Stimulated activated CD4-positive, alpha-beta T cell treated with anti-CD3 and anti-CD28 coated beads, Interleukin-15, amount 100 ng/mL, for 24 hours (primary cell): ENCODE results near the gene TEKT4.
"Not testable (repeated sequence)": the region's sequence is repeated elsewhere in the genome, so short reads cannot be mapped to it uniquely, and the experiment has no call there.

Experiments
- DNase-seq: peaks from one replicate; pipeline ENCODE4 v3.0.0-alpha.2; 2020

TEKT4 gene, protein sequence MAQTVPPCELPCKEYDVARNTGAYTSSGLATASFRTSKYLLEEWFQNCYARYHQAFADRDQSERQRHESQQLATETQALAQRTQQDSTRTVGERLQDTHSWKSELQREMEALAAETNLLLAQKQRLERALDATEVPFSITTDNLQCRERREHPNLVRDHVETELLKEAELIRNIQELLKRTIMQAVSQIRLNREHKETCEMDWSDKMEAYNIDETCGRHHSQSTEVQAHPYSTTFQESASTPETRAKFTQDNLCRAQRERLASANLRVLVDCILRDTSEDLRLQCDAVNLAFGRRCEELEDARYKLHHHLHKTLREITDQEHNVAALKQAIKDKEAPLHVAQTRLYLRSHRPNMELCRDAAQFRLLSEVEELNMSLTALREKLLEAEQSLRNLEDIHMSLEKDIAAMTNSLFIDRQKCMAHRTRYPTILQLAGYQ

DNA sequence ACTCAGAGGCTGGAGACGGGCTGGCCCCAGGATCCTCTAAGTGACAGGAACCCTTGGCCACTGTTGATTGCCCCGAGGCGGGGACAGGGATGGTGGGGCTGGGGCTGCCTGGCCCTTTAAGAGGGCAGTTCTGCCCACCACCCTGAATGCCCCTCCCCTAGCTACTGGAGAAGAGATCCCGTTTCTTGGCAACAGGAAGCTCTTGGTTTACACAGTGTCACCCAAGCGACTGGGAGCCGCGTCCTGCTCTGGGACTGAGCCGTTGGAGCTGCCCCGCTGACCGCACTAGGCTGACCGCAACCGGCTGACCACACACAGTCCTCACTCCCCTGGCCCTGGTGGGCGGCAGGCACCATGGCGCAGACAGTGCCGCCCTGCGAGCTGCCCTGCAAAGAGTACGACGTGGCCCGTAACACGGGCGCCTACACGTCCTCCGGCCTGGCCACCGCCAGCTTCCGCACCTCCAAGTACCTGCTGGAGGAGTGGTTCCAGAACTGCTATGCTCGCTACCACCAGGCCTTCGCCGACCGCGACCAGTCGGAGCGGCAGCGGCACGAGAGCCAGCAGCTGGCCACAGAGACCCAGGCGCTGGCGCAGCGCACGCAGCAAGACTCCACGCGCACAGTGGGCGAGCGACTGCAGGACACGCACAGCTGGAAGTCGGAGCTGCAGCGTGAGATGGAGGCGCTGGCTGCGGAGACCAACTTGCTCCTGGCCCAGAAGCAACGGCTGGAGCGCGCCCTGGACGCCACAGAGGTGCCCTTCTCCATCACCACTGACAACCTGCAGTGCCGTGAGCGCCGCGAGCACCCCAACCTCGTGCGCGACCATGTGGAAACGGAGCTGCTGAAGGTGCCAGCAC, at the start of gene TEKT4:
Gene TEKT4, plus strand, starts transcription at position 205 of the 862 bp plus-strand sequence. Its CDS starts 150 bp downstream, at position 355.
- DNase-seq = no peak

DNA sequence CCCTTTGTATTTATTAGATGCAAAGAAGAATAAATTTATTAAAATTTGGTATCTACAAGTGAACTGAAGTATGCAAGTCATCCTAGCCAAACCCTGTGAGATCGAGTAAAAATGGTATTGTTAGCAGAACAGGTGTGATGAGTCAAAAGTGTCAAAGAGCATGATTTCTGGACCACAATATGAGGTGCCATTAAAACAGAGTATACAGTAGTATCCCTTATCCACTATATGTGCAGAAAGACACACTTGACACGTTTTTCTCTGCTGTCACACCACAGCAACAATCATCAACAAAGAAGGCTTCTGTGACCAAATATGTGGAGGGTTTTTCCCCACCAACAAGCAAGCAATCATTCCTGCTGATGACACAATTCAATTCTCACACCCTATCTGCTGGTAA, 32.0 kb upstream of the TEKT4 start:
- DNase-seq = not testable (repeated sequence)

DNA sequence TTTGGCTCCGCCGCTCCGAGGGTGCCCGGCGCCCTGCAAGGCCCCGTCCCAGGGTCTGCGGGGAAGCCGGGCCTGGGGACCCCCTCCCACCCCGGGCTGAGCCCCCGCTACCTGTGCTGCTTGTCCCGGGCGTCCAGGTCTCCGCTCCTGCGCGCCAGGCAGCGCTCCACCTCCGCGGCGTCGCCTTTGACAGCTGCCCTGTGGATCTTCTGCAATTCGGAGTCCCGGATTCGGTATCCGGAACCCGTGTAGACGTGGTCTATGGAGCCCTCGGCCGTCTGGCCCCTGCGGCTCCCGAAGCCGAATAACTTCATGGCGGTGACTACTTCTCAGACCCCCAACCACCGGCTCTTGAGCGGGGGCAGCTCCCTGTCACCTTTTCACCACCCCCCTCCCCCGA, 14.4 kb upstream of the TEKT4 start:
- not testable (repeated sequence) for DNase-seq

DNA sequence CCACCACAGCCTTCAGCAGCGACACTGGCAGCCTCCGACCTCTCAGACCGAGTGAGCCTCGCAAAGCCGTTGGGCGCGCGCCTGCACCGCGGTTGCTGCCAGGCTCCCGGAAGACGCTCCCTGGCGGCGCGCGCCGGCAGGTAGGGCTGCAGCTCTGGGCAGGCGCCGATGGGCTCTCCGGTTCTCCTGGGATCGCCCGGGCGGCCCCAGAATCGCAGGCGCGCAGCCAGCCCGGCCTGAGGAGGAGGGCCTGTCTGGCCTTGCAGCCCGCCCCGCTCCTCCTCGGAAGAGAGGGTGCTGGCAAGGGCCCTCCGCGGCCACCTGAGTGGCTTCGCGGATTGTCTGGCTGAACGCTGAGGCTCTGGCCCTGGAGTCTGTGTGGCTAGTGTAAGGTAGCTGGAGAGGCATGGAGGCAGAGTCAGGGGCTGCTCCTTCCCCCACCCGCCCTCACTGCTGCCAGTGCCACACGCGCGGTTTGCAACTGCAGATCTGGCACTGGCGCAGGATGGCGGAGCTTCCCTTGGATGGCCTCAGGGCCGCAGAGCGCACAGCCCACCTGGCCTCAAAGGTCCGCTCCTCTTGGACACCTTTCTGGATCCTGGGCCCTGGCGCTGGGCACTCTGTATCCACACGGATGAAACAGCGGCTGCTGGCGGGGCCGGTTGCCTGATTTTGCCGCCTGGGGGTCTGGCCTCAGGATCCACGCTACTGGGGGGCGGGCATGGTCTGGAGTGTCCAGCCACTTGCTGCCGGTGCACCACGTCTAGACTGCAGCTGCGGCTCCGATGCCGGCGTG, 13.7 kb upstream of the TEKT4 start:
- peak; percentile 46 for DNase-seq

DNA sequence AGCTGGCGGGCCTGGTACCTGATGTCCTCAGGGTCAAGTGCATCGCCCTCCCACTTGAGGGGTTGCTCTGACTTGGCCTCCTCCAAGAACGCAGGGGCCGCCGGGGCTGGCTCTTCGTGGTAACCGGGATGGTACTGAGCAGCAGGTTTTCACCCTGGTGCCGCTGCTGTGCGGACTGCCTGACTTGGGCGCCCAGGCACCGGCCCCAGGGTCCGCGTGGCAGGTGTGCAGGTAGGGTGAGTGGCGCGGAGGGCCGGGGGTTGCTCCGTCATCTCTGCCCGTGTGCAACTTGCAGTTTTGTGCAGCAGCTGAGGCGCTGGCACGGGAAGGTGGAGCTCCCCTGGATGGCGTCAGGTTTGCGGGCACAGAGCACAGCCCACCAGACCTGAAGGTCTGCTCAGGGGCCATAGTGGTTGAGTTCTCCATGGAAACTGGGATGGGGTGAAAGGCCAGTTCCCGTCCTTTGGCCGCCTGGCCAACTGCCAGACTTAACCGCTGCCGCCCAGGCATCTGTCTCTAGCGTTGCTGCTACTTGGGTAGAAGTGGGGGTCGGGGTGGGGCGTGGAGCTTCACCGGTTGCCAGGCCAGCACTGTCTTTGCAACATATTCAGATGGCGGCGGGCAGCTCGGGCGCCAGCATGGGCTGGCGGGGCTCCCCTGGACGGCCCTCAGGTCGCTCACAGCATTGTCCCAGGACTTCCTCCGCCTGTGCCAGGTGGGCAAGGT, 12.9 kb upstream of the TEKT4 start:
- DNase-seq = not testable (repeated sequence)

DNA sequence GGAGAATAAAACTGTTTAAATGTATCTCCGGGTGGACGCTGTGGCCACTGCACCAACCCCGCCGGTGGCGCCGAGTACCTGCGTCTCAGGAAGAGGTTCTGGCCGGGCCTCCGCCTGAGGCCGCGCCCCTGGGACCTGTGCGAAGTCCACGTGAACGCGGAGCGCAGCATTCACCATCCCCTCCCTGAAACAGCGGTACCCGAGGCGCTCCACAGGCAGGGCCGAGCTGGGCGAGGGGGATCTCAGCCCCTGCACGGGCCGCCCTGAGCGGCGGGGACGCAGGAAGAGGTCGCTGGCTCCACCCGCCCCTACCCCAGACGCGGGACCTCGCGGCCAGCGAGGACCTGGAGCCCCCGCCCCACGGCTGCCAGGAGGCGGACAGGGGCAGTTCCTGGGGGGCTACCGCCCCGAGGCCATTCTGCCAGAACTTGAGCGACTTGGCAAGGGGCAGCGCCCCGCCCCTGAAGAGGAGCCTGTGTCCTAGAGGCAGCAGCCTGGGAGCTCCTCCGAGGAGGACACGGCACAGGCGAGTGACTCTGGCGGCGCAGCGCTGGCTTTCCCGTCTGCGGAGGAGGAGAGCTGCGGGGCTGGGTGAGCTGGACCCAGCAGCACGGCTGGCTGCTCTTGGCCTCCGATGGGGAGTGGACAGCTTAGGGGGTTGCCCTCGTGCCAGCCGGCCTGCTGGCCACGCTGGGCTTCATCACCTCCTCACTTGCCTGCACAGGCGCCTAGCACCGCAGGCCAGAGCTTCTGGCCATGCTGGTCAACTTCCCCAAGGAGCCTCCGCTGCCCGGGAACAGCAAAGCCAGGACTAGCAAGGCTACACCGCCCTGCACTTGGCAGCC, 9.7 kb upstream of the TEKT4 start:
- no peak for DNase-seq

DNA sequence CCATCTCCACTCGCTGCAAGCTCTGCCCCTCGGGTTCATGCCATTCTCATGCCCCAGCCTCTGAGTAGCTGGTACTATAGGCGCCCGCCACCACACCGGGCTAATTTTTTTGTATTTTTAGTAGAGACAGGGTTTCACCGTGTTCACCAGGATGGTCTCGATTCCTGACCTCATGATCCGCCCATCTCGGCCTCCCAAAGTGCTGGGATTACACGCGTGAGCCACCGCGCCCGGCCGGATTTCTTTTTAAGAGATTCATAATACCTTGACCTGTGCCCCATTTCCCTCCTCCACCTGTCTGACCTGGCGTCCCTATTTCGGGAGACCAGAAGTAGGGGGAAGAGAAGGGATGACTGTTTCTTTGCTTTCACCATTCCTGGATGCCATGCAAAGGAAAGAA, 8.3 kb upstream of the TEKT4 start:
- DNase-seq = not testable (repeated sequence)

DNA sequence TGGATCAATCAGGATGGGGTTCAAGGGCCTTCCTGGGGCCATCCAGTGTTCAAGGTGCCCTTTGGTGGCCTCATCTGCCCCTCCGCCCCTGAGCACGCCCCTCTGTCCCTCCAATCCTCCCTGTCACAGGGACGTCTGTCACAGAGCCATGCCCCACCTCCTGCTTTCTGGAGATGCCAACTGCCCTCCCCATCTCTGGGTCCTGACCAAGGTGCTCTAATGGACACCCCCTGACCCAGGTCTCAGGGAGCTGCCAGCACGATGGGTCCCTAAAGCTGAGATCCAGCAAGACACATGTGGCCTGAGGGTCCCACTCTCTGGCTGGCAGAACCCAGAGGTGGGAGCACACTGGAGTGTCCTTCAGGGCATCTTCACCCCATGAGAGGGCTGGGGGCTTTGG, 2.1 kb upstream of the TEKT4 start:
- no peak for DNase-seq

DNA sequence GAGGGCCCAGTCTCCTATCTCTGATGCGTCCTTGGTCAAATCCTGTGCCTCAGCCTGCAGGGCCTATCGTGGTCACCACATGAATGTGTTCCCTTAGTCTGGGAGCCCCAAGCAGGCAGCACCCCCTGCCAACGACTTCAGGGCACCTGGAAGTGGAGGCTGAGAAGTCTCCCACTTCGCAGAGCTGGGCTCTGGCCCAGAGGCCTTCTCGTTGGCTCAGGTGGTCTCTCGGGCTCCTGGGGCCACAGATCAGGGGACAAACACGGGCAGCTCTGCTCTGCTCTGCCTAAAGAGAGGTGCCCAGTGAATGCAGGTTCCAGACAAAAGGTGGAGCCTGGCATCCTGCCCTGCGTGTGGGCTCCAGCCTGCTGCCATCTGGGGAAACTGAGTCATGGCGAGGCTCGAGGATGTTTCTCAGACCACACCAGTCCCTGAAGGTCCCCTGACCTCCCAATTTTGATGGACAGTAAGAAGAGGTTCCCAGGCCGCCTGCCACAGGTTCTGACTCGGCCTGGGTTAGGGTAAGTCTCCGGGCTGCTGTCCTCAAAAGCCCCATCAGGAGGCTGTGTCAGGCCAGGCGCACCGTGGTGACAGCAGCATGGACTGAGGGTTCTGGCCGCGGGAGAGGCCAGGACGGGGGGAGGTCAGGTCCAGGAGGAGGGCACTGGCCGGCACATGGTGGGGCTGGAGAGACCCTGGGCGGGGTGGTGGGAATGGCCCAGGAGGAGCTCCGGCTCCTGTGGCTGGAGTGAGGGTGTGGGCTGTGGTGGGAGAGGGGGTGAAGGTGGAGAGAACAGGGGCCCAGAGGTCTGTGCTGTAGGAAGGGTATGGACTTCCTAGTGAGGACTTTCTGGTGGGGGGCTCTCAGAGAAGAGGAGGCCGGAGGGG, 1.4 kb upstream of the TEKT4 start:
- no peak for DNase-seq

DNA sequence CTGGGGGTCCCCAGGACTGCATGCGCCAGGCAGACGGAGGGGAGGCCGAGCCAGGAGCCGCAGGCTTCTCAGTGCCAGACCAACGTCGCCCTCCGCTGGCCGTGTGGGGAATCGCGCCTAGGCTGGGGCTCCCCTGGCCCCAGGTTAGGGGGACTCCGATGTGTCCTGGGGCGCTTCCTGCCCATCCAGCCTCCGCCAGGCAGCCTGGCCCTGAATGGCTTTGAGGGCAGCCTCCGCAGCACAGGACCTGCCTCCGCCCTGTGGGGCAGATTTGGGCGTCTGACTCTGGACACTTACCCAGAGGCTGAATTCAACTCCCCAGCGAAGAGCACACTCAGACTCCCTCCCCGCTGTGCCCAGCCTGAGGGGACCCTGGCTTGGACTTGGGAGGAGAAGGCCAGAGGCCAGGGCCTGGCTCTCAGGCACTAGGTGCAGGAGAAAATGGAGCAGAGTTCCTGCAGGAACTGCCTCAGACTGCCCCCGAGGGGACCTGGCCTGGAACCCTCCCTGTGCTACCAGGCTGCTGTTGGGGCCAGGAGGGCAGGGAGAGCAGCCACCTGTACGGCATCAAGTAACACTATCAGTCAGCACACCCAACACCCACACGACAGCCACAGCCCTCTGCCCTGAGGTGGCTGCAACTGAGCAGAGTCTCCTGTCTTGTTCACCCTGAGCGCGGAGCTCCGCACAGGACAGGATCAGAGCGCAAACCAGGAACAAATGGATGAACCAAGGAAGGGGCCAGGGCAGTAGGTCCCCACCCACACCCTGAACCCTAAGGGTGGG, 597 bp upstream of the TEKT4 start:
- DNase-seq = peak; percentile 52

DNA sequence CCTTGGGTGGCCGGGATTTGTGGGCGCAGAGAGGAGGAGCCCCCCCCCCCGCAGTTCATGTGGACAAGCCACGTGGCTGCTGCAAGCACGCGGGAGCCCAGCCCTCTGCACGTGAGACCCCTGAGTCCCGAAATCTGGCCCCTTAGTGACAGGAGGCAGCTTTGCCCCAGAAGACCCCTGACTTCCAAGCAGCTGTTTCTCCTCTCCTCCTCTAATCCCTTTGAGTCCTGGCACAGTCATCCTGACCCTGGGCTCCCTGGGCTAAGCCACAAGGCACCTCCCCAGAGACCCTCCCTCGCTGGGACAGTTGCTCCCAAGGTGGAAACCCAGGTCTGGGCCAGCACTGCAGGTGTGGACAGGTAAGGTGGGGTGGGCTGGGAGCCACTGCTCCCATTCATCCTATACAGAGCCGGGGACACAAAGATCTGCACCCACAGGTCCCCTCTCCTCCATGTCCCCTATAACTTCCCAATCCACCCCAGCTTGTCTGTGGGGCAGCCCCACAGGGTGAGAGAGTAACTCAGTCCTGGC, 923 bp downstream of the TEKT4 start:
- no peak for DNase-seq

DNA sequence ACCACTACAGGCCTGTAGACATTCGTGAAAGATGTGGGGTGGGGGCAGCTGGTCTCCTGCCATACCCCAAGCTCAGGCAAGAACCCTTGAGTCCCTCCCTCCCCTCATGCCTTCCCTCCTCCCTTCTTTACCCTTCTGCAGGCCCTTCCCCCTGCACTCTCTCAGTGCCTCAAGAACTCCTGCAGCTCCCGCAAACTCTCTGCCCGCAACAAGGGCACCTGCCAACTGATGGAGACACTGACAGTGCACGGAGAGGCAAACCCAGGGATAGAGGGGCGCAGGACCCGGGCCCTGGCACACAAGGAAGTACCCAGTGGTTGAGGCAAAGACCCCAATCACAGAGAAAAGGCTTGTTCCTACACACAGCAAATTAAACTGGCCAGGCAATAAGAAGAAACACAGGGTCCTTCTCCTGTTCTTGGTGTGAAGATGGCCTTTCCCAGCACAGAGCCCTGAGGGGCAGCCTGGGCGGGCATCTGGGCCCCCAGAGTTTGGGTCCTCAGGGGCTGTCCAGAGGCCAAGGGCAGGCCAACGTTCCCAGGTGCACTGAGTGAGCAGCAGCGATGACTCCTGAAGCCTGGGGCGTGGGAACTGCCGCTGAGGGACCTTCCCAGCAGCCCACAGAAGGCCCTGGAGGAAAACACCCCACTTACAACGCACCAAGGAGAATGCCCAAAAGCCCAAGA, 1.6 kb downstream of the TEKT4 start:
- no peak for DNase-seq

DNA sequence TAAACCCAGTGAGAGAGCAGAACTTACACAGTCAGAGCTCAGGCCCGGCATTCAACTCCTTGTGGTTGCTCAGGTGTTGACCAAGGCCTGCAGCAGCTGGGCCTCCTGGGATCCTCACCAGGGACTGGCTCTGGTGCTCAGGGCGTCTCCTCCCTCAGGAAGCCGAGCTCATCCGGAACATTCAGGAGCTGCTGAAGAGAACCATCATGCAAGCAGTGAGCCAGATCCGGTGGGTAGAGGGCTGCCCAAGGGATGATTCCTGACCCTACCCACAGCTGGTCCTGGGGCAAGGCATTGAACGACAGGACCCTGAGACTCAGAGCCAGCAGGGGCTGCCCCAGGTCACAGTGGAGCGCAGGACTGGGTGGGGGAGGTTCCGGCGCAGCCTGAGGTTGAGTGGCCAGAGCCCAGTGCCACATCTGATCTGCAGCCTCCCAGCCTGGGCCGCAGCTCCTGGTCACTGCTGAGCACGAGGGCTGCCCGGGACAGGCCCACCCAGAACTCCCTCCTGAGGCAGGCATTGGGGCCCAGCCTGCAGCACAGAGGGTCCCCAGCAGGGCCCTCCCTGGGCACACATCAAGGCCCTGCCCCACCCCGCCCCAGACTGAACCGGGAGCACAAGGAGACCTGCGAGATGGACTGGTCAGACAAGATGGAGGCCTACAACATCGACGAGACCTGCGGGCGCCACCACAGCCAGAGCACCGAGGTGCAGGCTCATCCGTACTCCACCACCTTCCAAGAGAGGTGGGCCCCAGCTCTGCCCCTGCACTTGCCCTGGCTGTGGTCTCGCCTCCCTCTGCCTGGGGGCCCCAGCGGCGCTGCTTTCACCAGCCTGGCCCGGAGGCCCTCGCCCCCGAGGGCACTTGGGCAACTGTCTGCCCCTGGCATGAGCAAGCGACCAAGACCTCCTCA, 2.4 kb downstream of the TEKT4 start:
- DNase-seq = no peak

DNA sequence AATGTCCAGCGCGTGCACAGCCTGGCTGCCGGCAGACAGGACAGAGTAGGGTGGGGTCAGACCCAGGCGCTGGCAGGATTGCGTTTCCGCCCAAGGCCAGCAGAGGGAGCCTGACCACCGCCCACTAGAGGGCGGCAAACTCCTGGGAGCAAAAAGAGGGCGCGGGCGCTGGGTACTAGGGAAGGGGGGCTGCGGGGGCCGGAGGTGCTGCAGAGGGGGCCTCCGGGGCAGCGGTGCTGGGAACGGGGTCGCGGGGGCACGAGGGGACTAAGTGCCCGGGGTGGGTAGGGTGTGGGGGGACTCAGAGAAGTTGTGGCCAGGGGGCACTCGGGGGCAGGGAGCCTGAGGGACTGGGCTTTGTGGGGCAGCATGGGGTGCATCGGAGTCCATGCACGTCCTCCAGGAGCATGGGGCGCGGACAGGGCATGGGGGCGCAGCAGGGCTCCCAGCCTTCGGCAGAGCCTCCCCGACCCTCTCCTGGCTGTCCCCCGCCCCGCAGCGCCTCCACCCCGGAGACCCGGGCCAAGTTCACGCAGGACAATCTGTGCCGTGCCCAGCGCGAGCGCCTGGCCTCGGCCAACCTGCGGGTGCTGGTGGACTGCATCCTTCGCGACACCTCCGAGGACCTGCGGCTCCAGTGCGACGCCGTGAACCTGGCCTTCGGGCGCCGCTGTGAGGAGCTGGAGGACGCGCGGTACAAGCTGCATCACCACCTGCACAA, 3.2 kb downstream of the TEKT4 start:
- DNase-seq = peak; percentile 76

DNA sequence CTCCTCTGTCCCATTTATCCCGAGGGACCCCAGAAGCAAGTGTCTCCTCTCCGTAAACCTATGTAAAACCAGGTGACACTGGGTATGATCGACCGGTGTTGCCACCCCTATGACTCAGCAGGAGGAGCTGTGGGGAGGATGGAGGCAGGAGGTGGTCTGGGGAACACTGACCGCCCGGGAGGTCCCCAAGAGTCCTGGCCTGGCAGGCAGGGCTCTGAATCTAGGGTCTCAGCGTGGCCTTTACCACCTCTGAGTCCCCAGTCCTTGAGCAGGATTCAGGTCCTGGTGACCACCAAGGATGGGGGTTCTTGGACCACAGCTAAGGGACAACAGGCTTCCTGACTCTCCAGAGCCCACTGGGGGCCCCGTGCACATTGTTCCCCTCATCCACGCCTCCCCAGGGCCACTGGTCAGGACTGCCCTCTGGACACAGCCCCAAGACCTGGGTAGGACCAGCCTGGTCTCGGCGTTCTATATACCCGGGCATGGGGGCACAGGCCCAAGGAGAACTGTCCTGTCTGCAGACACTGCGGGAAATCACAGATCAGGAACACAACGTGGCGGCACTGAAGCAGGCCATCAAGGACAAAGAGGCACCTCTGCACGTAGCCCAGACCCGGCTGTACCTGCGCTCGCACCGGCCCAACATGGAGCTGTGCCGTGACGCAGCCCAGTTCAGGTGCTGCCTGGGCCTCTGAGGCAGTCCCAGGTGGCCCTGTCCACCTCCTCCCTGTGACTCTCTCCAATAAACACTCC, 4.0 kb downstream of the TEKT4 start:
- DNase-seq = no peak
